ENCODE measurements around the gene PLXNB3. TPM values are rescaled to one million over a fixed set of nuclear protein-coding genes. Genes with fewer than 3 reads are reported as not detected.

PLXNB3 gene
- total RNA-seq, 1 donor from 2014 or later = 2.9 TPM

GRCh38 chrX:153794018-153794896, 30.2 kb downstream of the PLXNB3 start, which contains the start of the genes IDH3G and SSR4:
IDH3G (minus strand) TSS chrX:153794375; CDS start chrX:153794326, 49 bp downstream.
SSR4 (plus strand) TSS chrX:153794668; CDS start chrX:153794688, 20 bp downstream.
- peak; percentile 90 for DNase-seq
- intact Hi-C loops (cut with micrococcal nuclease) = no loop called here
- Histone ChIP-seq H3K9me3 (replicated peaks) (no peaks in the 10 kb centered on the region), H3K27me3 (ENCODE audit: low read depth) (no peaks in the 10 kb centered on the region), H3K4me1 (peaks cover 53% of the 10 kb centered on the region), H3K36me3 (peaks cover 21% of the 10 kb centered on the region), H3K4me3 (peak within 1 kb of the TSS; percentile 82), H3K27ac (replicated peaks) (peak within 1 kb of the TSS; percentile 98)
- TF ChIP-seq CTCF (IDR thresholded peaks at IDR 0.05; ENCODE audit: borderline replicate concordance) = peak; percentile 35

- Histone ChIP-seq H3K4me1 (peaks cover 53% of the 10 kb centered on the region), H3K4me3 (peak overlapping the region; percentile 82), H3K36me3 (peaks cover 17% of the 10 kb centered on the region), H3K27me3 (ENCODE audit: low read depth) (no peaks in the 10 kb centered on the region), H3K9me3 (replicated peaks) (no peaks in the 10 kb centered on the region), H3K27ac (replicated peaks) (peak overlapping the region; percentile 98)
- no peak for DNase-seq
- intact Hi-C loops (cut with micrococcal nuclease) = no loop called here
- no peak for TF ChIP-seq CTCF (IDR thresholded peaks at IDR 0.05; ENCODE audit: borderline replicate concordance)
These were observed 31.1 kb downstream of the PLXNB3 start for GRCh38 chrX:153794897-153795816.

GRCh38 chrX:153797415-153798015, 33.5 kb downstream of the PLXNB3 start:
- DNase-seq = no peak
- no peak overlapping the region for H3K27ac ChIP-seq (replicated peaks)
- no peak for TF ChIP-seq CTCF (IDR thresholded peaks at IDR 0.05; ENCODE audit: borderline replicate concordance)
- H3K36me3 ChIP-seq = peaks cover 17% of the 10 kb centered on the region
- H3K9me3 ChIP-seq (replicated peaks) = no peaks in the 10 kb centered on the region
- peaks cover 32% of the 10 kb centered on the region for H3K4me1 ChIP-seq
- intact Hi-C loops (cut with micrococcal nuclease) = no loop called here
- no peak overlapping the region for H3K4me3 ChIP-seq
- no peaks in the 10 kb centered on the region for H3K27me3 ChIP-seq (ENCODE audit: low read depth)

DNA sequence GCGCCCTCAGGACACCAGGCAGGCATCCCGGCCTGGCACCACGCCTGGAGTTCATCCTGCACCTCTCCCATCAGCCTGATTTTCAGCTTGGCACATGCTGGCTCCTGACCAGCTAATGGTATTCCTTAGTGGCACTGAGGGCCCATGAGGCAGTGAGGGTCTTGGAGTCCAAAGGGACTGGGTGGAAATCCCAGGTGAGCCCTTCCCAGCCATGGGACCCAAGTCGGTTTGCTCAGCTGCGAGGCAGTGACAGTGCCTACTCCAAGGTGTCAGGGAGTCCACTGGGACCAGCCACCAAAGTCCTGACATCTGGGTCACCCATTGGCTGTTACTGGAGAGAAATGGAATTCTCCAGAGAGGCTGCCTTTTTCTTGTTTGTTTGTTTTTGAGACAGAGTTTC, 35.3 kb downstream of the PLXNB3 start:
- intact Hi-C loops (cut with micrococcal nuclease) = no loop called here
- H3K27me3 ChIP-seq (ENCODE audit: low read depth) = no peaks in the 10 kb centered on the region
- H3K4me3 ChIP-seq = no peak overlapping the region
- no peak for DNase-seq
- peaks cover 17% of the 10 kb centered on the region for H3K36me3 ChIP-seq
- H3K9me3 ChIP-seq (replicated peaks) = no peaks in the 10 kb centered on the region
- TF ChIP-seq CTCF (IDR thresholded peaks at IDR 0.05; ENCODE audit: borderline replicate concordance) = no peak
- H3K4me1 ChIP-seq = peaks cover 17% of the 10 kb centered on the region
- H3K27ac ChIP-seq (replicated peaks) = no peak overlapping the region

DNA sequence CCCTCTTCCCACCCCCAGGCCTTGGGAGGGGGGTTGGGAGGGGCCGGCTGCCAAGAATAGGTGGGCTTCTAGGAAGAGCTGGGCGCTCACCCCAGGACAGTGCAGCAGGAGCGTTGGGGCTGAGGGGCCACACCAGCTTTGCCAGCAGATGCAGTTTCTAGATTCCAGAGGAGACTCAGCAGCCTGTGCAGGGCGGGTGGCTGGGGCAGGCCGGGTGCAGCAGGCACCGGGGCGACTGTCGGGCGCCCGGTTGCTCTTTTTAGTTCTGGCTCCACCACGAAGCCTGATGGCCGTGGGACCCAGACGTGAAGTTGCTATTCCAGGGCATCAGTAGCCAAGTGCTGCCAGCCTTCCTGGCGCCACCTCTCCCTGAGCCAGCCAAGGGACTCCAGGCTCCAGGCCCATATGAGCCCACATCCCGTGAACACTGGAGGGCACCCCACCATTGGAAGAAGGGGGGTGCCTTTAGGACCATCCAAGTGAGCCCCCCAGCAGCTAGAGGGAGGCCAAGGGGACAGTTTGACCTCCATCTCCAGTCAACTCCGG, 36.2 kb downstream of the PLXNB3 start:
- DNase-seq = no peak
- intact Hi-C loops (cut with micrococcal nuclease) = no loop called here
- Histone ChIP-seq H3K27ac (replicated peaks) (peak overlapping the region; percentile 45), H3K4me3 (no peak overlapping the region), H3K27me3 (ENCODE audit: low read depth) (no peaks in the 10 kb centered on the region), H3K36me3 (peaks cover 17% of the 10 kb centered on the region), H3K4me1 (peaks cover 15% of the 10 kb centered on the region), H3K9me3 (replicated peaks) (no peaks in the 10 kb centered on the region)
- no peak for TF ChIP-seq CTCF (IDR thresholded peaks at IDR 0.05; ENCODE audit: borderline replicate concordance)

Measured in left ventricle myocardium inferior (tissue), 1 donor.